ENCODE measurements around the gene WSB1.

DNA sequence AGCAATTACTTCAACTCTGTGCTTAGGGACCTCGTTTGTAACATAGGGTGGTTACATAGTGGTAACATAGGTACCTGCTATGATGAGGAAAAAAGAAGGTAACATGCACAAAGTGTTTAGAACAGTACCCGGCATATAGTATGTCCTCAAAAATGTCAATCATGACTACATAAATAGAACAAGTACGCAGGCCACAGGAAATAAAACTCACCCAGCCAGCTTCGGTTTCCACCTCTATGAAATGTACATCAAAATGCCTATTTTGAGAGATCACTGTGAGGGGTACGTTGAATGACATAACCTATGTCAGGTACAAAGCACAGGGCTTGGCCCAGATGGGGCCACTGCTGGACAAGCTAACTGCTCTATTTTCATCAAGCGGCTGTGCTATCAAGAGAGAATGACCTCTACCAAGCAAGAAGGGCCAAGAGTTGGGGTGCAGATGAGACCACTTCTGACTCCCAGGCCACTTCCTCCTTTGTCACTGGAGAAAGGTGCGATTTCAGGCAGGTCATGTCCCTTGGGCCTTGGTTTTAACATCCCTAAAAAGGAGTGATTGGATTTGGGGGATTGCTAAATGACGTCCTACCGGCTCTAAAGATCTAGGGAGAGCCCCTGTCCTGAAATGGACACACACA, 45.4 kb downstream of the WSB1 start:
- TF ChIP-seq POLR2A (IDR thresholded peaks at IDR 0.05; ENCODE audit: low read depth, low read length) (no peak), TAF1 (IDR thresholded peaks at IDR 0.05; ENCODE audit: borderline replicate concordance, low read depth, low read length) (no peak)

Data from GM12892 (cell line).